Astrocyte (in vitro differentiated cells and primary cell): ENCODE results near the gene NXN. TPM values are rescaled to one million over a fixed set of nuclear protein-coding genes. Genes with fewer than 3 reads are reported as not detected.

Experiments used
- DNase-seq: peaks from one replicate; pipeline ENCODE4 v3.0.0-alpha.2; 2010; ENCODE audit warnings: low read depth
- FAIRE-seq: peaks from 2 replicates; lab custom pipeline; 2011; peaks lifted over from hg19 to GRCh38; lab: Jason Lieb, UNC
- H2AFZ ChIP-seq: 2 replicates; pipeline ENCODE4 v1.6.0; 2012; ENCODE audit warnings: low read depth, low read length, inconsistent platforms
- H3K27ac ChIP-seq: 2 replicates; pipeline ENCODE4 v1.5.1; 2011; ENCODE audit warnings: low read depth, low read length, inconsistent platforms
- H3K27me3 ChIP-seq: 2 replicates; pipeline ENCODE4 v1.6.0; 2011; ENCODE audit warnings: low read length, inconsistent platforms; ENCODE audit not compliant: insufficient read depth
- H3K36me3 ChIP-seq: 2 replicates; pipeline ENCODE4 v1.5.1; 2011; ENCODE audit warnings: low read length, inconsistent platforms; ENCODE audit not compliant: insufficient read depth
- H3K4me1 ChIP-seq: 2 replicates; pipeline ENCODE4 v1.5.1; 2011; ENCODE audit warnings: low read length, inconsistent platforms; ENCODE audit not compliant: insufficient read depth
- H3K4me2 ChIP-seq: 2 replicates; pipeline ENCODE4 v1.6.0; 2012; ENCODE audit warnings: low read length, inconsistent platforms
- H3K4me3 ChIP-seq: 2 replicates; pipeline ENCODE4 v1.5.1; 2011; ENCODE audit warnings: low read depth, mild to moderate bottlenecking, low read length, inconsistent platforms; ENCODE audit not compliant: insufficient read depth
- H3K79me2 ChIP-seq: 2 replicates; pipeline ENCODE4 v1.6.0; 2012; ENCODE audit warnings: mild to moderate bottlenecking, low read length, inconsistent platforms; ENCODE audit not compliant: insufficient read depth
- H3K9ac ChIP-seq: 2 replicates; pipeline ENCODE4 v1.6.0; 2012; ENCODE audit warnings: mild to moderate bottlenecking, low read length, inconsistent platforms
- H3K9me3 ChIP-seq: 2 replicates; pipeline ENCODE4 v1.5.1; 2012; ENCODE audit warnings: low read depth, mild to moderate bottlenecking, low read length, inconsistent platforms; ENCODE audit not compliant: insufficient read depth
- H4K20me1 ChIP-seq: 2 replicates; pipeline ENCODE4 v1.6.0; 2012; ENCODE audit warnings: low read length, inconsistent platforms; ENCODE audit not compliant: insufficient read depth
- H3K27ac Mint-ChIP-seq: one replicate; pipeline ENCODE4 v1.8.0; 2021; ENCODE audit warnings: mild to moderate bottlenecking, mixed read lengths; ENCODE audit not compliant: unreplicated experiment
- H3K27me3 Mint-ChIP-seq: one replicate; pipeline ENCODE4 v1.8.0; 2021; ENCODE audit warnings: low read depth, mixed read lengths; ENCODE audit not compliant: unreplicated experiment
- H3K36me3 Mint-ChIP-seq: one replicate; pipeline ENCODE4 v1.8.0; 2021; ENCODE audit warnings: low read depth, mixed read lengths; ENCODE audit not compliant: unreplicated experiment
- H3K4me1 Mint-ChIP-seq: one replicate; pipeline ENCODE4 v1.8.0; 2021; ENCODE audit warnings: low read depth, mixed read lengths; ENCODE audit not compliant: unreplicated experiment
- H3K4me3 Mint-ChIP-seq: one replicate; pipeline ENCODE4 v1.8.0; 2021; ENCODE audit warnings: mild to moderate bottlenecking, moderate library complexity, mixed read lengths; ENCODE audit not compliant: unreplicated experiment
- H3K9me3 Mint-ChIP-seq: one replicate; pipeline ENCODE4 v1.8.0; 2021; ENCODE audit warnings: mild to moderate bottlenecking, mixed read lengths; ENCODE audit not compliant: unreplicated experiment
- CTCF ChIP-seq: IDR thresholded peaks from 2 replicates; pipeline ENCODE4 v1.5.1; 2011; ENCODE audit warnings: low read depth, mild to moderate bottlenecking, inconsistent platforms, low read length, moderate library complexity; ENCODE audit not compliant: insufficient read depth
- EZH2 ChIP-seq: IDR thresholded peaks from 2 replicates; pipeline ENCODE4 v1.6.1; 2012; ENCODE audit warnings: mild to moderate bottlenecking, low read length, inconsistent platforms; ENCODE audit not compliant: insufficient read depth
- total RNA-seq: library from RNA; stranded (reverse); gene quantifications from 2 replicates; pipeline ENCODE4 v1.2.1, GENCODE V29; 2021

Gene NXN
- total RNA-seq, 1 donor from 2014 or later = 104 TPM

GRCh38 chr17:896953-897661 is 82.5 kb downstream of the NXN start:
- H3K27me3 ChIP-seq = no peaks in the 10 kb centered on the region
- Mint-ChIP-seq H3K27me3 (no peaks in the 10 kb centered on the region), H3K27ac (no peak overlapping the region), H3K36me3 (peaks cover 21% of the 10 kb centered on the region), H3K9me3 (no peaks in the 10 kb centered on the region), H3K4me3 (no peak overlapping the region), H3K4me1 (peaks cover 33% of the 10 kb centered on the region)
- H2AFZ ChIP-seq = no peak overlapping the region
- H3K27ac ChIP-seq = no peak overlapping the region
- no peaks in the 10 kb centered on the region for H3K4me1 ChIP-seq
- FAIRE-seq = no peak
- H4K20me1 ChIP-seq = peaks cover 51% of the 10 kb centered on the region
- no peak overlapping the region for H3K9ac ChIP-seq
- H3K4me2 ChIP-seq = no peak overlapping the region
- no peaks in the 10 kb centered on the region for H3K9me3 ChIP-seq
- no peak for DNase-seq
- H3K36me3 ChIP-seq = no peaks in the 10 kb centered on the region
- TF ChIP-seq EZH2 (no peak), CTCF (no peak)
- H3K79me2 ChIP-seq = peaks cover 46% of the 10 kb centered on the region
- no peak overlapping the region for H3K4me3 ChIP-seq

DNA sequence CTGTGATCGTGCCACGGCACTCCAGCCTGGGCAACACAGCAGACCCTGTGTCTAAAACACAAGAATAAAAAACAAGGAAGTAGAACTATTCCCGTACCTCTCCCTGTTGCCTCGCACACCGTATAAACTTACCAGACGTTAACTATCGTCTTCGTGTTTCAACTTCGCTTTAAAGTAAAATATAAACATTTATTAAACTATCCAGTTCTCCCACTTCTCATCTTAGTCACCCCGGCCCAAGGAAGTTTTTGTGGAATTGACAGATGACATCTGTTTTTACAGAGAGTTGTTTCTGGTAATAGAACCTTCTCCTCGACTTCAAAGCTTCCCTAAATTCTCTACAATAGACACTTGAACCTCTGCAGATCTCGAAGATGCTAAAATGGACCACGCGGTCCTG is 83.1 kb downstream of the NXN start:
- no peak for DNase-seq
- Histone ChIP-seq H3K4me3 (no peak overlapping the region), H3K36me3 (no peaks in the 10 kb centered on the region), H3K9me3 (no peaks in the 10 kb centered on the region), H3K27ac (no peak overlapping the region), H3K79me2 (peaks cover 45% of the 10 kb centered on the region), H3K27me3 (no peaks in the 10 kb centered on the region), H3K9ac (no peak overlapping the region), H4K20me1 (peaks cover 54% of the 10 kb centered on the region), H3K4me1 (no peaks in the 10 kb centered on the region), H2AFZ (no peak overlapping the region), H3K4me2 (no peak overlapping the region)
- no peak for FAIRE-seq
- Mint-ChIP-seq H3K4me3 (no peak overlapping the region), H3K4me1 (peaks cover 31% of the 10 kb centered on the region), H3K27ac (peak overlapping the region; percentile 10), H3K27me3 (no peaks in the 10 kb centered on the region), H3K36me3 (peaks cover 20% of the 10 kb centered on the region), H3K9me3 (no peaks in the 10 kb centered on the region)
- TF ChIP-seq CTCF = no peak
- TF ChIP-seq EZH2 = no peak

GRCh38 chr17:892958-893357 is 86.6 kb downstream of the NXN start:
- H3K4me3 Mint-ChIP-seq = no peak overlapping the region

More at GRCh38 chr17:892958-893357, 86.6 kb downstream of the NXN start:
- no peaks in the 10 kb centered on the region for H3K36me3 ChIP-seq
- no peaks in the 10 kb centered on the region for H3K27me3 ChIP-seq
- H3K27ac ChIP-seq = no peak overlapping the region
- H3K9ac ChIP-seq = no peak overlapping the region
- H2AFZ ChIP-seq = no peak overlapping the region
- no peaks in the 10 kb centered on the region for H3K4me1 ChIP-seq
- no peak overlapping the region for H3K4me3 ChIP-seq
- FAIRE-seq (no peak), DNase-seq (no peak)
- H3K79me2 ChIP-seq = peaks cover 52% of the 10 kb centered on the region
- H3K4me2 ChIP-seq = no peak overlapping the region
- Mint-ChIP-seq H3K27me3 (no peaks in the 10 kb centered on the region), H3K9me3 (no peaks in the 10 kb centered on the region), H3K4me1 (peaks cover 12% of the 10 kb centered on the region), H3K27ac (no peak overlapping the region), H3K36me3 (peaks cover 16% of the 10 kb centered on the region)
- no peak for TF ChIP-seq EZH2
- TF ChIP-seq CTCF = no peak
- H4K20me1 ChIP-seq = peaks cover 69% of the 10 kb centered on the region
- H3K9me3 ChIP-seq = no peaks in the 10 kb centered on the region
